ENCODE measurements around the gene RAB3C.

GRCh38 chr5:58631895-58632294 is 49.0 kb downstream of the RAB3C start:
- TF ChIP-seq CTCF (conservative IDR thresholded peaks at IDR 0.05 in 1 of 2, IDR thresholded peaks at IDR 0.05 in 1 of 2; ENCODE audit: extremely low read depth in 1 of 2, insufficient read depth in 1 of 2, low read depth in 1 of 2, low read length in 2 of 2) (no peak), EZH2 (IDR thresholded peaks at IDR 0.05; ENCODE audit: borderline replicate concordance, low read length) (no peak)

Data from mammary epithelial cell (primary cell).